NB4 (cell line): Measurements from ENCODE around the gene MKLN1.
A peak's percentile ranks its signal among the peaks of the same experiment; 100 is the strongest.

Experiments used
- DNase-seq: peaks from one replicate; pipeline ENCODE4 v3.0.0; 2010; ENCODE audit warnings: low read depth
- H3K4me3 ChIP-seq: one replicate; pipeline ENCODE4 v1.5.1; 2011; ENCODE audit warnings: mild to moderate bottlenecking, low read depth, low read length, moderate library complexity
- CTCF ChIP-seq: IDR thresholded peaks from one replicate; pipeline ENCODE4 v1.5.1; 2012; ENCODE audit warnings: low read depth, low read length
- MAX ChIP-seq: IDR thresholded peaks from 2 replicates; pipeline ENCODE4 v1.6.1; 2011; ENCODE audit warnings: low read depth, low read length
- MYC ChIP-seq: IDR thresholded peaks from 2 replicates; pipeline ENCODE4 v1.6.1; 2011; ENCODE audit warnings: low read depth, low read length
- POLR2A ChIP-seq: IDR thresholded peaks from 2 replicates; pipeline ENCODE4 v1.6.1; 2011; ENCODE audit warnings: mild to moderate bottlenecking; ENCODE audit not compliant: insufficient read length; ENCODE audit errors: extremely low read depth

The MKLN1 gene

GRCh38 chr7:131363719-131364118, 36.0 kb downstream of the MKLN1 start:
- no peak for DNase-seq
- TF ChIP-seq CTCF (no peak), POLR2A (no peak), MAX (no peak), MYC (no peak)

DNA sequence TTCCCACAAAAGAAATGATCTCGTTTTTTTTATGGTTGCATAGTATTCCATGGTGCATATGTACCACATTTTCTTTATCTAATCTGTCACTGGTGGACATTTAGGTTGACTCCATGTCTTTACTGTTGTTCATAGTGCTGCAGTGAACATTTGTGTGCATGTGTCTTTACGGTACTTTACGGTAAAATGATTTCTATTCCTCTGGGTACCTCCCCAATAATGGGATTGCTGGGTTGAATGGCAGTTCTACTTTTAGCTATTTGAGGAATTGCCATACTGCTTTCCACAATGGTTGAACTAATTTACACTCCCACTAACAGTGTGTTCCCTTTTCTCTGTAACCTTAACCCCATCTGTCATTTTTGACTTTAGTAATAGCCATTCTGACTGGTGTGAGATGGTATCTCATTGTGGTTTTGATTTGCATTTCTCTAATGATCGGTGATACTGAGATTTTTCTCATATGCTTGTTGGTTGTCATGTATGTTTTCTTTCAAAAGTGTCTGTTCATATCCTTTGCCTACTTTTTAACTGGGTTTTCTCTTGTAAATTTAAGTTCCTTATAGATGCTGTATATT, 37.2 kb downstream of the MKLN1 start:
- no peak for DNase-seq
- TF ChIP-seq MYC (no peak), MAX (no peak), CTCF (no peak), POLR2A (no peak)
- no peak overlapping the region for H3K4me3 ChIP-seq

More at GRCh38 chr7:131363719-131364118, 36.0 kb downstream of the MKLN1 start:
- no peak overlapping the region for H3K4me3 ChIP-seq

DNA sequence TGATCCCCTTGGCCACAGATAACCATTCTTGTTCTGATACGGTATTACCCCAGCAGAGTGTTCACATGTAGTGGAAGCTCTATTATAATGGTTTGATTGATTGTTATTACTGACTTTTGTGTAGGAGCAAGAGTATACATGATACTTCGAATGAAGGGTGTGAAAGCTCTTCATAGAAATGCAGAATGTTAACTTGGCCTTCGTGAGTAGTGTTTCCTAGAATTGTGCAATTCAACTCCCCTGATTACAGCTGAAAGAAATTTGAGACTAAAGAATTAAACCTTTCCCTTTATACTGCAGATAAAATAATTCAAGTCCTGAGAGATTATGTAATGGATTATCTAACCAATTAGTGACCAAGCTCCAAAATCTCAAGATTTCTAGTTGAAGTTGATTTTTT, 38.2 kb downstream of the MKLN1 start:
- H3K4me3 ChIP-seq = no peak overlapping the region
- DNase-seq = no peak
- TF ChIP-seq POLR2A (no peak), CTCF (no peak), MAX (no peak), MYC (no peak)

DNA sequence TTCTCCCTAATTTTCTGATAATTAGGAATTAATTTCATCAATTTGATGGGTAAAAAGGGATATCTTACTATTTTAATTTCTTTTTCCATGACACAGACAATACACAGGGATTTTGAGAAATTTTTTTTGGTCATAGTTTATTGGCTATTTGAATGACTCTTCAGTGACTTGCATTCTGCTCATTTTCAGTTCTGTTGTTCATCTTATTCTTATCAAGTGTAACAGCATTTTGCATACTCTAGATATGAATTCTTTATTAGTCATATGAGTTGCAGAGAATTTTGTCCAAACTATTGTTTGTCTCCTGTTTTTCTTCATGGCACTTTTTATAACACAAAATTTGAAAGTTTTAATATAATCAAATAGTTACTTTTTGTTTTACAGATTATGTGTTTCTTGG, 41.7 kb downstream of the MKLN1 start:
- H3K4me3 ChIP-seq = no peak overlapping the region
- TF ChIP-seq MYC (no peak), POLR2A (no peak), CTCF (no peak), MAX (no peak)
- DNase-seq = no peak

- H3K4me3 ChIP-seq = no peak overlapping the region
- DNase-seq = peak; percentile 48
- TF ChIP-seq POLR2A (no peak), MAX (no peak), CTCF (no peak), MYC (no peak)
Observed at GRCh38 chr7:131370523-131370968, 42.9 kb downstream of the MKLN1 start.
